GM06990 (cell line): Measurements from ENCODE around the gene ZNHIT3.
"Not testable (repeated sequence)": the region's sequence is repeated elsewhere in the genome, so short reads cannot be mapped to it uniquely, and the experiment has no call there.

ENCODE experiments used
- DNase-seq: peaks from one replicate; pipeline ENCODE4 v3.0.0-alpha.2; 2011; ENCODE audit not compliant: insufficient read length; ENCODE audit errors: extremely low read depth
- H3K27me3 ChIP-seq: replicated peaks from 2 replicates; pipeline ENCODE4 v1.6.0; 2011; ENCODE audit warnings: low read length; ENCODE audit not compliant: control insufficient read depth, insufficient read depth
- H3K36me3 ChIP-seq: 2 replicates; pipeline ENCODE4 v1.5.1; 2011; ENCODE audit warnings: low read length; ENCODE audit not compliant: control insufficient read depth, insufficient read depth
- H3K4me3 ChIP-seq: replicated peaks from 2 replicates; pipeline ENCODE4 v1.5.1; 2011; ENCODE audit warnings: low read depth, mild to moderate bottlenecking, control low read depth, low read length
- CTCF ChIP-seq: IDR thresholded peaks from 2 replicates; pipeline ENCODE4 v1.5.1; 2011; ENCODE audit warnings: low read length, control low read depth, mild to moderate bottlenecking, inconsistent platforms; ENCODE audit not compliant: insufficient read depth, poor library complexity, severe bottlenecking

Gene ZNHIT3

DNA sequence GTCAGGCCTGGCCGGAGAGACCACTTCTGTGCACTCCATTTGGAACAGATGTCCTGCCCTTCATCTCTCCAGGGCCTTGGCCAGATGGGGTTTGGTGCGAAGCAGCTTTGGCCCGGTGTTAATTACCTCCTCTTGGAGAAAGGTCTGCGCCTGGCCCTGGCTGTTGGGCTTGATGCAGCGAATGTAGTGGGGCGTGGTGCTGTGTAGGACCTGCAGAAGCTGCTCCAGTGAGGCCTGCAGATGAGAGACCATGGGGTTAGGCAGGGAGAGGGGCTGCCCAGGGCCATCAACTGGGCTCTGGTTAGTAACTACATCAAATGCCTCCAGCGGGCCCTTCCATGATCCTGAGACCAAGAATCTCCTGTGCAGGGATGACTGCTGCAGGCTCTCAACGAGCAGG, 18.7 kb downstream of the ZNHIT3 start:
- peaks cover 46% of the 10 kb centered on the region for H3K36me3 ChIP-seq
- no peak for TF ChIP-seq CTCF
- H3K4me3 ChIP-seq: no peak overlapping the region
- DNase-seq: no peak
- H3K27me3 ChIP-seq: no peaks in the 10 kb centered on the region

DNA sequence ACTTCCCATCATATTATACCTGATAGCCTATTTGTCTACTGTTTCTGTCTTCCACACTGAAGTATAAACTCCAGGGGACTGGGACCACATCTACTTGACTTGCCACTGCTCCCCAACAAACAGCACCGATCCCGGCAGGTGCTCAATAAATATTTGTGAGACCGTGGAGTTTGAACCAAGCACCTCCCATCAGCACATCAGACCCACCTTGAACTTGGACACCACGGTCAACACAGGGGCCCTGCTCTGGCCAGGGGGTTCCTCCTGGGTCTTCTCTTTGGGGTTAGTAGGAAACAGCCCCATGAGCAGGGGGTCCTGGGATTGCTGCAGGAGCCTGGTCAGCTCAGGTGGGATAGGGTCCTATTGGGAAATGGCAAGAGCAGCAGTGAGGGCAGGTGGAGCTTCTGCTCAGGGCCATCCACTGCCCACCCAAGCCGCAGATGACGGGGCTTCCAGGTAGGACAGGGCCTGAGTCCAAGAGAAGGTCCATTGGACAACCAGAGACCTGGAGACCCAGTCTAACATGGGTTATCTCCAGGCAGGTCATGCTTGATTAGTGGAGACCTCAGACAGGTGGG, 19.9 kb downstream of the ZNHIT3 start:
- no peak overlapping the region for H3K4me3 ChIP-seq
- no peak for TF ChIP-seq CTCF
- no peak for DNase-seq
- H3K27me3 ChIP-seq: no peaks in the 10 kb centered on the region
- H3K36me3 ChIP-seq: peaks cover 46% of the 10 kb centered on the region

- Histone ChIP-seq H3K36me3 (peaks cover 47% of the 10 kb centered on the region), H3K4me3 (no peak overlapping the region), H3K27me3 (no peaks in the 10 kb centered on the region)
- TF ChIP-seq CTCF: no peak
- DNase-seq: no peak
Observed at GRCh38 chr17:36506831-36507230, 20.4 kb downstream of the ZNHIT3 start.

GRCh38 chr17:36507266-36507665, 20.8 kb downstream of the ZNHIT3 start:
- H3K36me3 ChIP-seq: peaks cover 45% of the 10 kb centered on the region
- no peak for DNase-seq
- TF ChIP-seq CTCF: no peak

DNA sequence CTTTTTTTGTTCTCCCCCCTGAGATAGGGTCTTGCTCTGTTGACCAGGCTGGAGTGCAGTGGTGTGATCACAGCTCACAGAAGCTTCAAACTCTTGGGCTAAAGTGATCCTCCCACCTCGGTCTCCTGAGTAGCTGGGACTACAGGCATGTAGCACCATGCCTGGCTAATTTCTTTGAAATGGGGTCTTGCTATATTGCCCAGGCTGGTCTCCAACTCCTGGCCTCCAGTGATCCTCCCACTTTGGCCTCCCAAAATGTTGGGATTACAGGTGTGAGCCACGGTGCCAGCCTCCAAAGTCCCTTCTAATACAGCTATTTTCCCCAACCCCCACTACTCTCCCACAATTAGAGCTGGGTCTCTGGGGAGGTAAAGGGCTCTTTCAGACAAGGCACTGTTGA, 22.0 kb downstream of the ZNHIT3 start:
- not testable (repeated sequence) for H3K27me3 ChIP-seq, DNase-seq, H3K4me3 ChIP-seq
- H3K36me3 ChIP-seq: peaks cover 48% of the 10 kb centered on the region

More at GRCh38 chr17:36507266-36507665, 20.8 kb downstream of the ZNHIT3 start:
- Histone ChIP-seq H3K4me3 (no peak overlapping the region), H3K27me3 (no peaks in the 10 kb centered on the region)

DNA sequence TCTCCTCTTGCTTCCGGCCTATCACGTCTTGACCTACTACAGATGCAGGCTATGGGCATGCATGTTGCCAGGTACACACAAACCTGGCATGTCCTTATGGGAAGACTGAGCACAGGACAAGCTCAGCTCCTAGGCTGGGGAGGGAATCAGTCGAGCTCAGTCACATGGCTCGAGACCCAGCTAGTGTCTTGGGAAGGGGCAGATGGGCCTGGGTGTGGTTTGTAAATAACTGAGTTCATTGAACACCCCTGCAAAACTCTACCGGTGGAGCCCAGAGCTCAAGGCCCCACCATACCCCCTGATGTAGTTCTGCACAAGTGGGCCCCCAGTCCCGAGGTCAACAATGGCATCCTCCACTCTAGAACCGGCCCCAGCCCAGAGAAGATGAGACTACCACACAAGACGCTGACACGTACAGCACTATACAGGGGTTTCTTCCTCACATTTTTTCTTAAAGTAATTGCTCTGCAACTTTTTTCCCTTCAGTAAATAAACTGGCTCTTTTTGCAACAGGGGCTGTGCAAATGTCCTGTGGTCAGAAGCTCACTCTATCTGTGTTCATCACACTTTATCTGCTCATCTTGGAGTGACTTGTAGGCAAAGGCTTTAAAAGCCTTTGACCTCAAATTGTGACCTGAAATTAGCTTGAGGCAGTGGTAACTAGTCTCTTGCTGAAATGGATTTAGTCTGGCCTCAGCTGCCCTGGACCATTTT, 22.9 kb downstream of the ZNHIT3 start:
- Histone ChIP-seq H3K36me3 (peaks cover 40% of the 10 kb centered on the region), H3K27me3 (no peaks in the 10 kb centered on the region), H3K4me3 (no peak overlapping the region)
- TF ChIP-seq CTCF: no peak
- no peak for DNase-seq
